Measurements from ENCODE around the gene CUEDC2.
A peak's percentile ranks its signal among the peaks of the same experiment; 100 is the strongest.
"Not testable (repeated sequence)": the region's sequence is repeated elsewhere in the genome, so short reads cannot be mapped to it uniquely, and the experiment has no call there.

CUEDC2 gene

DNA sequence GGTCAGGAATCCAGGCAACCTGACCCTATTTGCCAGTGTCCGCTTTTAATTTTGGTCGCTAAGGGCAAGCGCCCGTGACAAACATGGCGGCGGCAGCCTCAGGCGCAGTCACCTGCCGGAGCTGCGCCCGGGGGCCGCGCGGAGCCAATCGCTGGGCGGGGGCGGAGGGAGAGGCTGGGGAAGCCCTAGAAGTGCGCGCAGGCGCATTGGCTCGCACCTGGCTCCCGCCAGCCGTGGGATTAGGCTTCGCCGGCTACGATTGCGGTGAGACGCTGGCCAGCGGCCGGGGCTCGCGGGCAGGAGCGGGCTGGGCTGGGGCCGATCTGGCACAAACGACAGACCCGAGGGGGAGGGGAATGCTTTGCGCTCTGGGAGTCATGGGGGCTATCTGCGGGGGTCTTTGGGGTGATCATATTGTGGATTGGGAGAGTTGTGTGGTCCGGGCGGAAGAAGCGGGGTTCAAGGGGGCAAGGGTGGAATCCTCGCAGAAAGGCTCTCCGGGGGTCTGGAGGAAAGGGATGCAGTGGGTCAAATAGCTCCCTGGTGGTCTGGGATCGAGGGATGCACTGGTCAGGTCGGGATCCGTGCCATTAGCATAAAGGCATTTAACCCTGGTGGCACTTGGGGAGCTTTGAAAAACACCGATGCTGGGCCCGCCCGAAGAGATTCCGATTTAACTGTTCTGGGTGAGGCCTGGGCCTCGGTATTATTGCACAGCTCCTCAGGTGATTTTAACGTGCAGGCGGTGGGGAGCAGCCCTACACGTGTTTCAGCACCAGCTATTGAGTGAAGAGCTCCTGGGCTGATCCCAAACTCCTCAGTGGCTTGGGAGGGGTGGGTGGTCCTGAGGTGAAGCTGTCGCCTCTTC is 29.0 kb upstream of the CUEDC2 start:
- Mint-ChIP-seq H3K4me1 (peaks cover 29% of the 10 kb centered on the region), H3K36me3 (no peaks in the 10 kb centered on the region)

DNA sequence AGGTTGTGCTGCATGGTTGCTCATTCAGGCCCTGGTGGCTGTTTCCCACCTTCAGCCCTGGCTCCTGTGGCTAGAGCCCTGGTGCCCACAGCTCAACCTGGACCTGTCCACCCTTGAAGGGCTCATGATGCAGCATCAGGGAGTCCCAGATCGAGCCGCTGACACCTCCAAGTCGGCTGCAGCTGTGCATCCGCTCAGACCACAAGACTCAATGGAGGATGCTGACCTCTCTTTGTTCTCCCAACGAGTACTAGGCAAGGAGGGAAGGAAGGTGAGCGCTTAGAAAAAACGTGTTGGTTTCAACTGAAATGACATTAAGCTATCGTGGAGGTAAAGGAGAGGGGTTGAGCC is 28.4 kb upstream of the CUEDC2 start:
- Mint-ChIP-seq H3K36me3 (no peaks in the 10 kb centered on the region), H3K27ac (peak overlapping the region; percentile 93), H3K27me3 (no peaks in the 10 kb centered on the region), H3K4me1 (peaks cover 29% of the 10 kb centered on the region), H3K4me3 (peak overlapping the region; percentile 94), H3K9me3 (no peaks in the 10 kb centered on the region)

More for the DNA sequence above, 29.0 kb upstream of the CUEDC2 start:
- H3K4me3 Mint-ChIP-seq: peak overlapping the region; percentile 94
- H3K27ac Mint-ChIP-seq: peak overlapping the region; percentile 70
- no peaks in the 10 kb centered on the region for H3K27me3 Mint-ChIP-seq
- no peaks in the 10 kb centered on the region for H3K9me3 Mint-ChIP-seq

DNA sequence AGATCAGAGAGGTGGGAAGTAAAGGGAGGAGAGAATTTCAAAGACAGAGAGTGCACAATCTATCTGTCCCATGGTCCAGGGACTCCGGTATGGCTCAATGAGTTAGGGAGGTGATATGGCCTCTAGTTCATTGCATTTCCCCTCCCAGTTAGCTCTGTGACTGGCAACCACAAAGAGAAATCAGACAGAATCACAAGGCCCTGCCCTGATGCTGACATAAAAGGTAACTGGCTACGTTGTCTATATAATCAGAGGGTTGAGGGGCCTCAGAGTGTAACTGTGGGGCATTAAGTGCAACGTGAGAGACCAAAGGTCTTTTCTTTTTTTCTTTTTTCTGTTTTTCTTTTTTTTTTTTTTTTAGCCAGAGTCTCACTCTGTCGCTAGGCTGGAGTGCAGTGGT is 26.3 kb upstream of the CUEDC2 start:
- Mint-ChIP-seq H3K4me1 (peaks cover 27% of the 10 kb centered on the region), H3K27me3 (no peaks in the 10 kb centered on the region), H3K9me3 (no peaks in the 10 kb centered on the region), H3K27ac (no peak overlapping the region), H3K4me3 (no peak overlapping the region), H3K36me3 (no peaks in the 10 kb centered on the region)

DNA sequence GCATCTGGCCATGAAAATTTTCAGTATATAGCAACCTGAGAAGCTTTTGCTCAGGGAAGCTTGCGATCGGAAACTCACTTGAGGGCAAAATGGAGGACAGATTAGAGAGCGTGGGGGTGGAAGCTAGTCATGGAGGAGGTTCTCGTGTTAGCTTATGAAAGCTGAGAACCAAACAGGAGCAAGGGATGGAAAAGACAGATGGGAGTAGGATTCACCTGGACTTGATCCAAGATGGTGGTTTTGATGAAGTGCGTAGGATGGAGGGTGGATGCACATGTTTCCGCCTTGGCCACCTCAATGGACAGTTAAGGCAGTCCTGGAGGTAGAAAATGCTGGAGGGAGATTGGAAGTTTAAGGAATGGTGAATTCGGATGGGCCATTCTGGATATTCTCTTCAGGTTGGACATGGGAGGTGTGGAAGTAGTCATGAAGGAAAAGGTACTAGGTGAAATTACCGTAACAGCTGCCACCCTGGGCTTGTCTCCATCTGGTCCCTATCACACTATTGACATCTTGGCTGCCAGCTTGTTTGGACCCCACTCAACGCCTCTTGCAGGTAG is 25.3 kb upstream of the CUEDC2 start:
- Mint-ChIP-seq H3K36me3 (peaks cover 4% of the 10 kb centered on the region), H3K4me1 (peaks cover 29% of the 10 kb centered on the region), H3K9me3 (no peaks in the 10 kb centered on the region), H3K27me3 (no peaks in the 10 kb centered on the region), H3K4me3 (no peak overlapping the region), H3K27ac (peak overlapping the region; percentile 60)

DNA sequence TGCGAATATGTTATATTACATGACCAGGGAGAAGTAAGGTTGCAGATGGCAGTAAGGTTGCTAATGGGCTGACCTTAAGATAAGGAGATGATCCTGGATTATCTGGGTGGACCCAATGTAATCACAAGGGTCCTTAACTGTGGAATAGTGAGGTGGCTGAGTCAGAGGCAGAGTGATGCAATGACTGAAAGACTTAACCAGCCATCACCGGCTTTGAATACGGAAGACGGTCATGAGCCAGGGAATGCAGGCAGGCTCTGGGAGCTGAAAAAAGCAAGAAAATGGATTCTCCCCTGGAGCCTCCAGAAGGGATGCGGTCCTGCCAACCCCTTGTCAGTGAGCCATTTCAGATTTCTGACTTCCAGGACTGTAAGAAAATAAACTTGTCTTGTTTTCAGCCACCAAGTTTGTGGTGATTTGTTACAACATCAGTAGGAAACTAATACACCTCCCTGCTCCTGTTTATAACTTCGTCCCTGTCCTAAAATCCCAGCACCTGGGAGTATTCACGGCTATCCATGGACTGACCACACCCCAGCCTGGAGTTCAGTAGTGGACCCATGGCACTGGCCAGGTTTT is 23.6 kb upstream of the CUEDC2 start:
- H3K27me3 Mint-ChIP-seq: no peaks in the 10 kb centered on the region
- no peak overlapping the region for H3K27ac Mint-ChIP-seq
- peaks cover 4% of the 10 kb centered on the region for H3K36me3 Mint-ChIP-seq
- H3K4me1 Mint-ChIP-seq: peaks cover 23% of the 10 kb centered on the region
- H3K9me3 Mint-ChIP-seq: no peaks in the 10 kb centered on the region
- H3K4me3 Mint-ChIP-seq: no peak overlapping the region

DNA sequence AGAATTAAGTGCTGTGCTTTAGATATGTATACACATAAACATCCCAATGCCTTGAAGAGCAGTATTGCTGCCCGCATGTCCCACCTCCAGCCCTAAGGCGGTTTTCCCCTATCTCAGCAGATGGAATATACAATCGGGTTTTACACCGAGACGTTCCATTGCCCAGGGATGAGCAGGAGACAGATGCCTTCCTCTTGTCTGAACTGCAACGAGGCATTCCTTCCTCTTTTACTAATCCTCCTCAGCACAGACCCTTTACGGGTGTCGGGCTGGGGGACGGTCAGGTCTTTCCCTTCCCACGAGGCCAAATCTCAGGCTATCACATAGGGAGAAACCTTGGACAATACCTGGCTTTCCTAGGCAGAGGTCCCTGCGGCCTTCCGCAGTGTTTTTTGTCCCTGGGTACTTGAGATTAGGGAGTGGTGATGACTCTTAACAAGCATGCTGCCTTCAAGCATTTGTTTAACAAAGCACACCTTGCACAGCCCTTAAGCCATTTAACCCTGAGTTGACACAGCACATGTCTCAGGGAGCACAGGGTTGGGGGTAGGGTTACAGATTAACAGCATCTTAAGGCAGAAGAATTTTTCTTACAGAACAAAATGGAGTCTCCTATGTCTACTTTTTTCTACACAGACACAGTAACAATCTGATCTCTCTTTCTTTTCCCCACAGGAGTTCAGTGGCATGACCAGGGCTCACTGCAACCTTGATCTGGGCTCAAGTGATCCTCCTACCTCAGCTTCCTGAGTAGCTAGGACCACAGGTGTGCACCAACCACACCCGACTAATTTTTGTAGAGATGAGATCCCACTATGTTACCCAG is 22.5 kb upstream of the CUEDC2 start:
- not testable (repeated sequence) for H3K27me3 Mint-ChIP-seq, H3K36me3 Mint-ChIP-seq, H3K9me3 Mint-ChIP-seq, H3K4me3 Mint-ChIP-seq, H3K27ac Mint-ChIP-seq
- H3K4me1 Mint-ChIP-seq: peaks cover 17% of the 10 kb centered on the region

DNA sequence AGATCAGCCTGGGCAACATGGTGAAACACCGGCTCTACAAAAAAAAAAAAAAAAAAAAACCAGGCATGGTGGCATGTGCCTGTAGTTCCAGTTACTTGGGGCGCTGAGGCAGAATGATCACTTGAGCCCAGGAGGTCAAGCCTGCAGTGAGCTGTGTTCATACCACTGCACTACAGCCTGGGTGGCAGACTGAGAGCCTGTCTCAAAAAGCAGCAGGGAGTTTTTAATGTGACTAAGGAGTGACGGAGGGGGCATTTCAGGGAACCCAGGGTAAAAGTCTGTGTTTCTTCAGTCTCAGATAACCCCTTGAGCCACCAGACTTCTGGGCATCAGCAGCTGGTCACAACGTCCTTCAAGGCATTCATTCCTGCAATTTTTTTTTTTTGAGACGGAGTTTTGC is 21.1 kb upstream of the CUEDC2 start:
- H3K9me3 Mint-ChIP-seq: no peaks in the 10 kb centered on the region
- H3K4me3 Mint-ChIP-seq: no peak overlapping the region
- peak overlapping the region; percentile 93 for H3K27ac Mint-ChIP-seq
- peaks cover 24% of the 10 kb centered on the region for H3K4me1 Mint-ChIP-seq
- H3K36me3 Mint-ChIP-seq: peaks cover 4% of the 10 kb centered on the region
- no peaks in the 10 kb centered on the region for H3K27me3 Mint-ChIP-seq

DNA sequence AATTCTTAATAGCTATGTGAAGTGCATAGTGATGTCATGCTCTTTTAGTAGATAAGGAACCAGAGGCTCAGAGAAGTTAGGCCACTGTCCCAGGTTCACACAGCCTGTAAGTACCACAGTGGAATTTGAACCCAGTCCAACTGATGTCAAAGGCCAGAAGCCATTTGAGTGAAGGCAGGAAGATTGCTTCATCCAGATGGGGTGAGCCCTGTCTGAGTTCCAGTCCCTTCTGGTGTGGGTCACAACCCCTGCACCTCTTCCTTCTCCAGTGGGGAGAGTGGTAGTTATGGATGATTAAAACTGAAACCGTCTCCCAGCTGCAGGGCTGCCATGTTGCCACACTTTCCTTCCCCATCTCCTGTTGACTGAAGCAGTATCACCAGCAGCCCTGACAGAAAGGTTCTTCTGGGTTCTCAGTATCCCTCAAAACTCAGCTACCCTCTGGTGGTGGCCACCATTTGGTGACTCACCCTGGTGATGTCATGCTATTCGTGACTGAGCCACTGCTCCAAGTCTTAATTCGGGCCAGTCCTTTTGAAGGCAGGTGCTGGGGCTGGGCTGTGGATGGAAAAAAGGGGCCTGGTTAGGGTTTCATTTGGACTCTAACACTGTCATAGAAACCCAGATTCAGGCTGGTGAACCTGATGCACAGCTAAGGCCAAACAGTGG is 20.4 kb upstream of the CUEDC2 start:
- Mint-ChIP-seq H3K27me3 (no peaks in the 10 kb centered on the region), H3K27ac (peak overlapping the region; percentile 93), H3K4me1 (peaks cover 24% of the 10 kb centered on the region)

DNA sequence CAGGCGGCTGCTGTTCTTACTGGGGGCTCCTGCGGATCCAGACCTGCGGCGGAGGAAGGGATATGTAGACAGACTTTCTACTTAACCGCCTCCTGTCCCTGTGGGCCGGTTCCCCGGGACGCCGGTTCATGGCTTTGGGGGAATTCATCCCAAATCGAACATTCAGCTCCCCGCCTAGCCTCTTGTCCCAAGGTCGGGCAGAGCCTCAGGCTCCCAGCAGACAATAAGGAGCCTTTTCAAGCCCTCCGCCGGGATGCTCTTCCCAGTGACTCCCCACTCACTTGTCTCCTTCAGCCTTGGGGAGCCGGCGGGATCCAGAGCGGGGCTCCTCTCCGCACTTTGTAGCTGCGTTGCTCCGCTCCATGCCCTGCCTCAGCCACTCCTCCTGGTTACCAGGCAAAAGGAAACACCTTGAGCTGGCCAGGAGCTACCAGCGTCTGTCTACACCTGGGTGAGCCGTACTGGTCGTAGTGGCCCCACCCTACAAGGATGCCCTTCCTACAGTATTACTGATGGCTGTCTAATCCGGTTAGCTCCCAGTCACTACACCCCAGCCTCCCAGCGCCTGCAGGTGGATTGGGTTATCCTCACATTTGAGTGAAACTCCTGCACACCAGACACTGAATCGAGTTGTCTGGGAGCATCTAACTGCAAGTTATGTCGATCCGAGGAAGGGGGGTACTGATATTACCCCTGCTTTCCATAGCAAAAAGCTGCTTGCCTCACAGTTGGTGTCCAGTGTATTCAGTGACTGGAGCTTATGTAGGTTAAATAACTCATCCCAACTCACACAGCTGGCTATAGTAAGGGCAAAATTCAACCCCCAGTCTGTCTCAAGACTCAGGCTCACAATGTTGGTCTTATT is 19.0 kb upstream of the CUEDC2 start, which contains the start of gene C10orf95:
Gene C10orf95 (minus strand): TSS at position 439 of the 865 bp plus-strand sequence. CDS start 450 bp downstream, outside the sequence.
- Mint-ChIP-seq H3K27me3 (no peaks in the 10 kb centered on the region), H3K9me3 (no peaks in the 10 kb centered on the region), H3K27ac (peak within 1 kb of the TSS; percentile 90), H3K4me3 (peak within 1 kb of the TSS; percentile 94), H3K36me3 (peaks cover 4% of the 10 kb centered on the region), H3K4me1 (peaks cover 24% of the 10 kb centered on the region)

More for the DNA sequence above, 20.4 kb upstream of the CUEDC2 start:
- H3K4me3 Mint-ChIP-seq: peak overlapping the region; percentile 69
- H3K36me3 Mint-ChIP-seq: peaks cover 4% of the 10 kb centered on the region
- no peaks in the 10 kb centered on the region for H3K9me3 Mint-ChIP-seq

DNA sequence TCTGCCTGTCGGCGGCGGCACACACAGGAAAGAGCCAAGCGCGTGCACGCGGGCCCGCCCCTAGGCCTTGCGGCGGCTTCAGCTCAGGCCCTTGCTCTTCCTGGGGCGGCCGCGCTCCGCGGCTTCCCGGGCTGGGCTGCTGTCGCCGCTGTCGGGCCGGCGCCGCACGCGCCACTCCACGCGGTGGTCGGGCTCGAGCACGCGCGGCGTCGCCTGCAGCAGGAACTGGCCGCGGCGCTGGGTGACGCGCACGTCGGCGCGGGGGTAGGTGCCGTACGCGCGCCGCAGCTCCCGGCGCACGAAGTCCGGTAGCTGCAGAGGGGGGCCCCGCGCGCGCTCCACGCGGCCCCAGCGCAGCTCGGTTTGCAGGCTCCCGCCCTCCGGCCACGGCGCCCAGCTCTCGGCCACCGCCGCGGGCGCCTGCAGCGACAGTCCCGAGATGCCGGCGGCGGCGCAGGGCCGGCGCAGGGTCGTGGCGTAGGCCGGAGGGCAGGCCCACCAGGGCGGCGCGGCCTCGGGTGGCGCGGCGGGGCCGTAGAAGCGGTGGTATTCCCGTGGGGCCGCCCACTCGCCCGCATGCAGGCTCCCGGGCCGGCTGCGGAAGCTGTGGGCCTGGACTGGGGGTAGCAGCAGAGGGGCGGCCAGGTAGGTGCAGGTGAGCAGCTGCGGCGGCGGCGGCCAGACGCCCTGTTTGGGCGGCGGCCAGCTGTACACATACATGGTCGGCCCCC is 18.2 kb upstream of the CUEDC2 start:
- peak overlapping the region; percentile 94 for H3K4me3 Mint-ChIP-seq
- H3K36me3 Mint-ChIP-seq: peaks cover 4% of the 10 kb centered on the region
- H3K4me1 Mint-ChIP-seq: peaks cover 27% of the 10 kb centered on the region
- H3K27ac Mint-ChIP-seq: peak overlapping the region; percentile 96
- no peaks in the 10 kb centered on the region for H3K27me3 Mint-ChIP-seq
- no peaks in the 10 kb centered on the region for H3K9me3 Mint-ChIP-seq

DNA sequence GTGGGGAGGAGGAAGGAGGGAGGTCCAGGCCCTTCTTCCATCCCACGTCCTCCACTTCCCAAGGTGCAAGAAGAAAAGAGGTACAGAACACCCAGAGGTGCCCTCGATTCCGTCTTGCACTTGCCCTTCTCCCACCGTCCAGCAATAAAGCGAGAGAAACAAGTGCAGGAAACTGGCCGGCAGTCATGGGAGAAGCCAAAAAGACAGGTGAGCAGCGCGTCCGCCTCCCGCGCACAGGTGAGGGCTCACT is 17.7 kb upstream of the CUEDC2 start:
- H3K4me1 Mint-ChIP-seq: peaks cover 27% of the 10 kb centered on the region
- H3K27me3 Mint-ChIP-seq: no peaks in the 10 kb centered on the region
- no peaks in the 10 kb centered on the region for H3K9me3 Mint-ChIP-seq
- peaks cover 4% of the 10 kb centered on the region for H3K36me3 Mint-ChIP-seq
- H3K4me3 Mint-ChIP-seq: peak overlapping the region; percentile 89
- H3K27ac Mint-ChIP-seq: peak overlapping the region; percentile 96

DNA sequence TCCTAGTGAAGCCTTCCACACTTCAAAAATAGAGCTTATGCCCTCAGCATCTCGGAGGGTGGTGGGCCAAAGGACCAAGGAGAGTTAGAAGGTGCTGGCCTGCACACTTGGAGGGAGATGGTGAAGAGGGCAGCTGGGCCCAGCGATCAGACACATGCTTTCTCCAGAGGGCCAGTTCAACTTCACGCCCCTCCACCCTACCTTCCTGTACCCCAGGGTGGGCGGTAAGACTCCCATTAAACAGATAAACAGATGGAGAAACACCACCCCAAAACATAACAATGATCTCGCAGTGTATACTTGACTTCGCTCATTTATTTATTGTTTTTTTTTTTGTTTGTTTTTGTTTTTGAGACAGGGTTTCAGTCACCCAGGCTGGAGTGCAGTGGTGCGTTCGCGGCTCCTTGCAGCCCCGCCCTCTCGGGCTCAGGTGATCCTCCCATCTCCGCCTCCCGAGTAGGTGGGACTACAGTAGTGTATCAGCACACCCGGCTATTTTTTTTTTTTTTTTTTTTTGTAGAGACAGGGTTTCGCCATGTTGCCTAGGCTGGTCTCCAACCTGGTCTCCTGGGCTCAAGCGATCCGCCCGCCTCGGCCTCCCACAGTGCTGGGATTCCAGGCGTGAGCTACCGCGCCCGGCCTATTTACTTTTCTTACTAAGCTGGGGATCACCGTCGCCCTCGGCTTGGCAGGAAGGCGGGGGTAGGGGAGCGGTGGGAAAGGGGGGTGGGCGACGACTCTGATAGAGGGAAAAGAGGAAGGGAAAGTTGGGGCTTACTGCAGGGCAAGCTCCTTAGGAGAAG is 17.1 kb upstream of the CUEDC2 start:
- H3K36me3 Mint-ChIP-seq: peaks cover 4% of the 10 kb centered on the region
- H3K27ac Mint-ChIP-seq: peak overlapping the region; percentile 96
- peak overlapping the region; percentile 89 for H3K4me3 Mint-ChIP-seq
- H3K9me3 Mint-ChIP-seq: no peaks in the 10 kb centered on the region
- H3K4me1 Mint-ChIP-seq: peaks cover 27% of the 10 kb centered on the region
- no peaks in the 10 kb centered on the region for H3K27me3 Mint-ChIP-seq

DNA sequence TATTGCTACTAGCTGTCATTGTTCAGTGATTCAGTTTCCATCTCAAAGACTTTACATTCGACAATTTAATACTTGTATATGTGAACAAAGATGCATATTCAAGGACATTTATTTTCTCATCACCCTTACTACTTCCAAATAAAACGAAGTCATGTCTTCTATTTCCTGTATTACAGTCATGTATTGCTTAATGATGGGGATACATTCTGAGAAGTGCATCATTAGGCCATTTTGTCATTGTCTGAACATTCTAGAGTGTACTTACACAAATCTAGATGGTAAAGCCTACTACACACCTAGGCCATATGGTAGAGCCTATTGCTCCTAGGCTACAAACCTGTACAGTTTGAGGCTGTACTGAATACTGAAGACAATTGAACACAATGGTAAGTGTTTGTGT is 12.5 kb upstream of the CUEDC2 start:
- Mint-ChIP-seq H3K4me3 (no peak overlapping the region), H3K27ac (no peak overlapping the region), H3K9me3 (no peaks in the 10 kb centered on the region), H3K36me3 (no peaks in the 10 kb centered on the region), H3K4me1 (peaks cover 14% of the 10 kb centered on the region), H3K27me3 (no peaks in the 10 kb centered on the region)

Measured in activated naive CD4-positive, alpha-beta T cell treated with anti-CD3 and anti-CD28 coated beads, Interleukin-2, amount 50 U/mL, for 24 hours (primary cell).